GM18858 (cell line): ENCODE results near the gene EZH2.

Experiments
- ATAC-seq: cut with Tn5 transposase; IDR thresholded peaks from one replicate; pipeline ENCODE4 v1.9.1; 2021; ENCODE audit not compliant: unreplicated experiment

The EZH2 gene

DNA sequence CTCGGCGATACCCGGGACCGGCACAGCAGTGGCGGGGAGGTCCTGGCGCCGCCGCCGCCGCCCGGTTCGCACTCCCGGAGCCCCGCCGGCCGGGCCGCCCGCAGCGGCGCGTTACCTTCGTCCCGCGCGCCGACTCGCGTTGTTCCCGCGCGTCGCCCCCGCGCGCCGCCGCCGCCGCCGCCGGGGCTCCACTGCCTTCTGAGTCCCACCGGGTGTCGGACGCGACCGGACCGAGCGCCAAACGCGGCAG lies at the start of gene EZH2:
Gene EZH2, minus strand, starts transcription at position 243 of the 250 bp plus-strand sequence. CDS start 36,993 bp downstream, outside the sequence.
- peak; percentile 16 for ATAC-seq

DNA sequence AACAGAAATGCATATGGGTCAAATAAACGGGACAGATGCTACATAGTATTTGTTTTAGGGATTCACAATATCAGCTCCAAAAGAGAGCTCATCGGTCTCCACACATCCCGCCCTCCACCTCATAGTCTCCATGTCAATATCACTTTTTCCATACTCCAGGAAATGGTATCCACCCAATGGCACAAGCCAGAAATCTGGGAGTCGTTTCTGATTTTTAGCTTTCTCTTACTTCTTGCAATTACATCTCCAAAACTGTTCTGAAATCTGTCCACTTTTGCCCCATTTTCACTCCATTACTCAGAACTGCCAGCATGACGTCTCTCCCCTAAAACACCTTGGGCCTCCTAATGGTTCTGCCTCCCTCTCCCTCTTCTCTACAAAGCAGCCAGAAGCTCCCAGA lies 47.4 kb upstream of the EZH2 start:
- ATAC-seq: no peak

DNA sequence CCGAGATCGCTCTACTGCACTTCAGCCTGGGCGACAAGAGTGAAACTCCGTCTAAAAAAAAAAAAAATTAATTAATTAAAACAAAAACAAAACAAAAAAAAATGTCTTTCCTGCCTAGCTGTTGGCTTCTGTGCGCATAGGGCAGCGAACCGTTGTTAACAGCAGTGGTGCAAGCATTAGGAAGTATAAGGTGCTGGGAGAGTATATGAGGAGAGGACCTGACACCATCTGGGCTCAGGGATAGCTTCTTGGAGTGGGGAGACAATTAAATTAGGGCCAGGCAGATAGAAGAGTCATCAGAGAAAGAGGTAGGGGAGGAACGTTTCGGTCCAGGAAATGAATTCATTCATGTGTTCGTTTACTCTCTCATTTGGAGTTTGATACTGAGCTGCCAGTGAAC lies 46.2 kb upstream of the EZH2 start:
- ATAC-seq: no peak

DNA sequence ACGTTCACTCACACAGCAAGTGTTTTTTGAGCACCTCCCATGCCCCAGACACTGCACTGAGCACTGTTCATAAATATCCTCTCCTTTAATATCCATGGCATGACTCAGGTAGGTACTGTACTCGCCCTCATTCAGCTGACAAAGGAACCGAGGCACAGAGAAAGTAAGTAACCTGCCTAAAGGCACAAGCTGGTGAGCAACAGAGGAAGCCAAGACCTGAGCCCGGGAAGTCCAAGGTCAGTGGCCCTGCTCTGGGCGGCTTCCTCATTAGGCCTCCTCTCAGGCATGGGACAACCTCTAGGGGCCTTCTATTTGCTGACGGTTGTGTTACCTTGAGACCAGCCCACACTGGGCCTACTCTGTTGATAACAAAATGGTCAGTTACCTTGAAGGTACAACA lies 45.1 kb upstream of the EZH2 start:
- ATAC-seq: no peak

DNA sequence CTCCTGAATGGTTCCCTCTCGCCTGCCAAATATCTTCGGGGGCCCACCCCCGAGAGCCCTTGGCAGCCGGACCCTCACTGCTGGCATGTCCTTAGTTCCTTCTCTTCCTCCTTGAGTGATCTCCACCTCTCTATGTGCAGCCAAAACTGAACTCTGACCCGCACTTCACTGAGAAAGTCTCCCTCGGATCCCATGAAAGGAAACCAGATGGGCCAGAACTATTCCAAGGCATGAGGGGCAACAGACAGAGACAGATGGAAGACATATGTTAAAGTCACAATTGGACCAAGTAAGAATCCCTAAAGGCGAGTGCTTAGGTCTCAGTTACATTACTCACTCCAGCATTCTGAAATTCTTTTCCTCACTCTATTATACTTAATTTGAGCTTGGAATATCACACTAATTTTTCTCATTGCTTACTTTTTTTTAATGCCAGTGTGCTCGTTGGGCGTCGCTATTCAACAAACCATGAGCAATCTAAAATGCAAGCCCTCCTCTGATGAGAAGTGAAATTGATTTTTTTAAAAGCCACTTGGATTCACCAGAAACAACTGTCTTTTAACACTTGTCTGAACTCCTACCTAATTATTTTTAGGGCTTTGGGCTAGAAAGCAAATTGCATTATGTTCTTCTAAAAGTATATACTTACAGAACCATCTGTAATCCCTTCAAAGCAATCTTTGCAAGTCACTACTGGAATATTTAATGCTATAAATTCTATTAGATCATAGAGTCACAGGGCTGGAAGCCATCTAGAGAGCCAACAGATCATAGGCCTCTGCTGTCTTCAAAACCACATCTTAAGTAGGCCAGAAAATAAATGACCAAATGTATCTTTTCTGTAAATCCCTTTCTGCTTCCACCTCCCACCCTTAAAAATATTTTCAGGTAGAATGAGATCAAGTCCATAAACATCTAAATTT lies 43.3 kb upstream of the EZH2 start:
- no peak for ATAC-seq

DNA sequence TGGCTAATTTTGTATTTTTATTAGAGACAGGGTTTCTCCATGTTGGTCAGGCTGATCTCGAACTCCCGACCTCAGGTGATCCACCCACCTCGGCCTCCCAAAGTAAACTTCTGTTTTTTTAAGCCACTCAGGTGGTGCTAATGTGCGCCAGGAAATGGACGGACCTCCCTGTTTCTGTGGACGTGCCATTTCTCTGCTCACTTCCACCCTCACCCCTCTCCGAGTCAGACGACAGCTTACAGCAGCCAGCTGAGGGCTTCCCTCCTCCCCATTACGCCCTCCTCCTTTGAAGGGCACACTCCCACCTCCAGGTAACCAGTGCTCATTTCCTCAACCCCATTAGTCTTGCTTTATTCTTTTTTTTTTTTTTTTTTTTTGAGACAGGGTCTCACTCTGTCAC lies 41.7 kb upstream of the EZH2 start:
- ATAC-seq: no peak

DNA sequence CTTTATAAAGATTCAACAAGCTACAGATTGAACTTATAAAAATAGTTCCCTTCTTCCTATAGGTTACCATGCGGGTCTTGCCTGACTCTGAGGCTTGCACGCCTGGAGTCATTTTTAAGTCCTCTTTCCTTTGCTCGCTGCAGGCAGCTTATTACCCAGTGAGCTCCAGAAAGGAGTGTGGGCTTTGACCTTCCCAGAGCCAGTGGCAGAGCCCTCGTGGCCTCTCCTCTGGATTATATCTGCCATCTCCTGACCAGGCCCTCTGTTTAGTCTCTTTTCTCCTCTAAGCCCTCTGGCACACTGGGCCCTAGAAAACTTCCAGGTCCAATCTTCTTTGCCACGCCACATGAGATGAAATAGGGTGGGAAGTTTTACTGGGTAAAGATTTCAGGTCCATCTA lies 39.9 kb upstream of the EZH2 start:
- no peak for ATAC-seq

DNA sequence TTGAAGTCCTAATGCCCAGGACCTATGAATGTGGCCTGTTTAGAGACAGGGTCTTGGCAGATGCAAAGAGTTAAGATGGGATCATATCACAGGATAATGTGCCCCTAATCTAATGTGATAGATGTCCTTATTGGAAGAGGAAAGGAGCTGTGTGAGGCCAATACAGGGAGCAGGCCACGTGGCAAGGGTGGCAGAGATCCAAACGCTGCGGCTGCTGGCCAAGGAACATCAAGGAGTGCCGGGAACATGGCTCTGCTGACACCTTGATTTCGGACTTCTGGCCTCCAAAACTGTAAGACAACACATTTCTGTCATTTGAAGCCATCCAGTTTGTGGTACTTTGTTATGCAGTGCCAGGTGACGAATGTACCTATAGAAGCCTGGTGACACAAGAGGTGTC lies 37.7 kb upstream of the EZH2 start:
- ATAC-seq: no peak

DNA sequence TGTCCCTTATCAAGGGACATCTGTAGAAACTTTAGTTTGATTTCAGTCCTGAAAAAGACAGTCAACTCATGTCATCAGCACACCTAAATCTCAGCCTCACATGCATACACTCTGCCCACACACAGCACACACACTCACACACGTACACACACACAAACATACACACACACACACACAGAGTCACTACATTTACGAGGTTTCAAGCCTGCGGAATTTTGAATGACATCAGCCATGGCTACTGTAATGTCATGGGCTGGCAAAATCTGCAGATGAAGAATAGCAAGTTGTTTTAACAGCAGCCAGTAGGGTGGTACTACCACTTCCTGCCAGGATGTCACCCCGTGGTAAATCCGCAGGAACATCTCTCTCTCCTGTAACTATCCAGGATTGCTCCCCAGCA lies 37.1 kb upstream of the EZH2 start:
- ATAC-seq: no peak

DNA sequence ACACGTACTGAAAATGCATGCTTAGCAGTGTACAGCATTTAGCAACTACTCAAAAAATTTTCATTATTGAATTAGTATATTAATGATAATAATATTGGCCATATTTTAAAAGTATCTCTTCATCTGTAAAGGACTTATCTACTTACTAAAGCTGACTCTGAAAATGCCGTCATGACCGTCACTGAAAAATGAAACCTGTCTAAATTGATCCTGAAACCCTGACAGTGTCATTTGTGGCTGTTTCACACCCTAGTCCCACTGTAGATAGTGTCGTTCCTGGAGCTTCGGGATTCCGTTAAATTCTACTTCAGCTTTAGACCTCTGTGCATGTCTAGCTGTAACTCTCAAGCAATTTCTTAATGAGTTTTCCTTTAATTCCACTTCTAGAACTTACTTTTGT lies 35.8 kb upstream of the EZH2 start:
- peak; percentile 50 for ATAC-seq

DNA sequence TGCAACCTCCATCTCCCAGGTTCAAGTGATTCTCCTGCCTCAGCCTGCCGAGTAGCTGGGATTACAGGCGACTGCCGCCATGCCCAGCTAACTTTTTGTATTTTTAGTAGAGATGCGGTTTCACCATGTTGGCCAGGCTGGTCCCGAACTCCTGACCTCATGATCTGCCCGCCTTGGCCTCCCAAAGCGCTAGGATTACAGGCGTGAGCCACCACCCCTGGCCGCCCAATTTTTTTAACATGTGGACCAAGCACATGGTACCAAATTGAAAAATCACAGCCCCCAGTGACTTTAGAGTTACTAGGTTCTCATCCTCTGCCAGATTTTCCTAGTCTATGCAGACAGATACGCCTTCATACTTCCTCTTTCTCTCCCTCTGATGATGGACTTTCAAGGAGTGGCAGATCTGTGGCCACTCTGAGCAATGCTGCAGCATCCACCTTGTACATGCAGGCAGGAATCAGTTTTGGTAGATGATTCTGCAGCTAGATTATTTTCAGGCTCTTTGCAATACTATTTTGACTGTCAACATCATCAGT lies 34.0 kb upstream of the EZH2 start:
- no peak for ATAC-seq

DNA sequence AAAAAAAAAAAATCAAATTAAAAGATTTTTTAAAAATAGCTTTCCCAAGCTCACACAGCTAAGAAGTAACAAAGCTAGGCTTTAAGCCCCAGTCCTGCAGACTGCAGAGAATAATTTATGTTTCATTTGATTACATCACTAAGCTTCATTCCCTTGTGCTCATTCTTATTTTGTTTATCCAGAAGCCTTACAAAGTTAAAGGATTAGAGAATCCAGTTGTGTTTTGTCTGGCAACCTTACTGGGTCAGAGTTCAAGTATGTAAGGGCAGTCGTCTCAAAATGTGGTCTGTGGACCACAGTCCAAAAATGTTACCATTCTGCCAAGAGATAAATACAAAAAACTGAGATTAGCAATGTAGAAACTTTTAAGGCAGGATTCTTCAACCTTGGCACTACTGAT lies 32.1 kb upstream of the EZH2 start:
- no peak for ATAC-seq

DNA sequence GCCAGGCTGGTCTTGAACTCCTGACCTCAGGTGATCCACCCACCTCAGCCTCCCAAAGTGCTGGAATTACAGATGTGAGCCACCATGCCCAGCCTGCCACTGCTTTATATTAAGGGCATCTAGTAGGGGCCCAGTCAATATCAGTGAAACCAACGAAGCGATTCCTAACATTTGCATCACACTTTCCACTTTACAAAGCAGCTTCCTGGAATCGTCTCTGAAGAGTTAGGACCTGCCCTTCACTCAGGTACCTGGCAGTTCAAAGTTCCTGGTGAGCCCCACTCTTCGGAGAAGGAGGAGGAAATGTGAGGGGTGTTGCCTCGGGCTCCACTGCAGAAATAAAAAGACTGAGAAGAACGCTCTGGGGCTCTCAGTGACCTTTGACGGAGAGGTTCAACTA lies 31.1 kb upstream of the EZH2 start:
- no peak for ATAC-seq

DNA sequence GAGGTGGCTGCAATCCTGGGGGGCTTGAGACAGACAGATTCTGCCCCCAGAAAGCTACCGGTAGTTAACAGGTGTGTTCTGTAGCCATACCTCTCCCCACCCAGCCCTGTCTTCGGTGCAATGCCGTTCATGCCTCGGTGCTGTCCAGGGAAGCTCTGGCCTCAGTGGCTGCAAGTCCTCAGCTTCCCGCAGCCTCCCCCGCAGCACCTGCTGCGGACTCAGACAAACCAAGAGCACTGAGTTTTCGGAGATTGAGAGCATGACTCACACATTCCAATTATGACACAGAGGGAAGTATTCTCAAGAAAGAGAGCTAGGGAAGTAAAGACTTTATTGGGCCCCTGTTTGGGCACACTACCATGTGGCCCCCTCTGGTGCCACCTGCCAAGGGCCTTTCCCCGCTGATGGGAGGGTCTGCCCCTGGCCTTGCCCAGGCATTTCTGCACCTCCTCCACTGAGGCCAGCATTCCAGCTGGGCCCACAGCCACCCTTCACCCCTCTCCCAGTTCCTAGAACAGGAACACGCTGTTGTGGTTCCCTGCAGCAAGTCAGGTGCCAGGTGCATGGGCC lies 30.2 kb upstream of the EZH2 start:
- ATAC-seq: peak; percentile 51

DNA sequence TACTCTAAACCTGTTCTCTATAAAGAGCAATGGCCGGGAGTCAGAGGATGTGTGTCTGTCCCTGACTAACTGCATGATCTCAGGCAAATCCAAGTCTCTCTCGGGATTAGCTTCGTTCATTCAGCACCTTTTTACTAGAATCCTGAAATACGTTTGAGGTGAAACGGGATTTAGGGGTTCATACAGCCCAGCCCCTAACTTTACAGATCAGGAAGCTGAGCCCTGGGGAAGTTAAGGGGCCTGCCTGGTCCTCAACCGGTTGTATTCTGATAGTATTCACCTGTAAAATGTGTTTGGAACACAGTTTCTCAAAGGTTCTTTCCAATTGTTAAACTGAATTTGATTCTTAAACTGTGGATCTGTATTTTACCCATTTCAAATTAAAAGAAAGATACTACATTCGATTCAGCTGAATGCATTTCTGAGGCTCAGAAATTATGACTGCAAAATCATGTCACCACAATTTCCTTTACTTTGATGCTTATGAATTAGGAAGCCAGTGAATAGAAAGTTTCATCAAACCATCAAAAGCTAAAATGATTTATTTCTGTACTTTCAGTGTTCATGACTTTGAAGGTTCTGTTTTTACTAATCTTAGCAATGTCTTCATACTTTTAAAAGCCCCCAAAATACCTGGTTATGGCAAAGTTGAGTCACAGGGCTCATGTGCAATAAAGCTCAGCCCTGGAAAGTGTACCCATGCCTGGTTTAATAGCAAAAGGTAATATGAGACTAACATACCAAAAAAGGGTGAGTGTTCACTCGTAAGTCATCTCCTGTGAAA lies 28.9 kb upstream of the EZH2 start:
- peak; percentile 62 for ATAC-seq

DNA sequence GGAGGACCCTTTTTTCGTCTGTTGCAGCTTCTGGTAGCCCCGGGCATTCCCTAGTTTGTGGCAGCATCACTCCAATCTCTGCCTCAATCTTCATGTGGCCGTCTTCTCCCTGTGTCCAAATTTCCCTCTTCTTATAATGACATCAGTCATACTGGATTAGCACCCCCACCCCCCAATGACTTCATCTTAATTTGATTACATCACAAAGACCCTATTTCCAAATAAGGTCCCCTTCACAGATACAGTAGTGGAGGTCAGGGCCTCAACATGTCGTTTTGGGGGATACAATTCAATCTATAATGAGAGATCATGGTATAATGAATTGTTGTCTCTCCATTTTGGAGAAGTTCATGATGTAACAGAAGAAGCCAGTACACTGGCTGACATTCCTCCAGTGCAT lies 28.1 kb upstream of the EZH2 start:
- ATAC-seq: no peak

DNA sequence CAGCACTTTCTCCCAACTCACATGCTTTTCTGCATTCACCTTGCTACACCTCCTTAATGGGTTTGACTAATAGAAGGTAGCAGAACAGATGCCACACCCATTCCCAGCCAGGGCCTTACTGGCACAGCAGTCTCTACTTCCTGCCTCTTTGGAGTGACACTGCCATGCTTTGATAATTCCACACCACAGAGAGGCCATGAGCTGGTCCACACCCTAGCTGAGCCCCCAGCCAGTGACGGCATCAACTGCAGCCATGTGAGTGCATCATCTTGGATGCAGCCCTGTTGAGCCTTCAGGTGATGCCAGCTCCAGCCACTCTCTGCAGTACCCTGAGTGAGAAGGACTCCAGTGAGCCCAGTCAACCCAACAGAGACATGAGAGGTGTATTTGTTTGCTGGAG lies 27.5 kb upstream of the EZH2 start:
- no peak for ATAC-seq

DNA sequence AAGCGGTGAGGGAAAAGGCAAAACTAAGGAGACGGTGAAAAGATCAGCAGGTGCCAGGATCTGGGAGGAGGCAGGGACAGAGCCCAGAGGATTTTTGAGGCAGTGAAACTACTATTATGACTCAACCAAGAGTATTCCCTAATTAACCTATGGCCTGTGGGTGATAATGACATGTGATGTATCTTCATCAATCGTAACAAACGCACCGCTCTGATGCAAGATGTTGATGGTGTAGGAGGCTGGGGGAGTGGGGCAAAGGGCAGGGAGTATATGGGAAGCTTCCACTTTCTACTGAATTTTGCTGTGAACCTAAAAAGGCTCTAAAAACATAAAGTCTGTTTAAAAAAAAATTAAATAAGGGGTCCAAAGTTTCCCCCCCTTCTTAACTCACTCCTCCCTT lies 25.5 kb upstream of the EZH2 start:
- no peak for ATAC-seq

DNA sequence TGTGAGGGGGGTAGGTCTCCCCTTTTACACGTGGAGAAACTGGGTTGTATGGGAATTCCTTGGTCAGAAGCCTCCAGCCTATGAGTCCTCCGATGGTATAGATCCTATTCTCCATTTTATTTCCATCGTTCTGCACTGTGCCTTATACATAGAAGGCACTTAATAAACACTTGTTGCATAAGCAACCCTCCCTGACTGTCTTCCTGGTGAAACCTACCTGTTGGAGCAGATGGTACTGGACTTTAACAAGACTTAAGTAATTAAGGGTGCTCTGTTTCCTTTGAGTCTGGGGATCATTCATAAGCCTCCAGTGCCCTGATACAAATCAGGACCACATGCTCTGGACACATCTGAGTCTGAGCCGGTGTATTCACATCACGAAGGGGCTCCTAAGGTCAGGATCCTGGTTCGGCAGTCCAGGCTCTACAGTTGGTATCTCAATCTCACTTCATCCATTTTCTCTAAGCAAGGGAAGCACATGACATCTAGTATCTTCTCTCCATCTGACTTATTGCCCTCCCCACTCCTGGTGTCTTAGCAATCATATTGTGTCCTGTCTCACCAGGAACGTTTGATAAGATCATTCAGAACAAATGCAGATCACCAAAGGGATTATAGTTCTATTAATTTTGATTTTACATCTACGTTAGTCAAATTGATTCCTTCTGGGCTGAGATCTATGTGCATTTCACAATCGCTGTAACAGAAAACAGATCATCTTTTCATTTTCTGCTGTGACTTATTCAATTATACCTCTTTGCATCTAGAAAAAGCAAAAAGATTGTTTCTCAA lies 22.8 kb upstream of the EZH2 start:
- no peak for ATAC-seq

DNA sequence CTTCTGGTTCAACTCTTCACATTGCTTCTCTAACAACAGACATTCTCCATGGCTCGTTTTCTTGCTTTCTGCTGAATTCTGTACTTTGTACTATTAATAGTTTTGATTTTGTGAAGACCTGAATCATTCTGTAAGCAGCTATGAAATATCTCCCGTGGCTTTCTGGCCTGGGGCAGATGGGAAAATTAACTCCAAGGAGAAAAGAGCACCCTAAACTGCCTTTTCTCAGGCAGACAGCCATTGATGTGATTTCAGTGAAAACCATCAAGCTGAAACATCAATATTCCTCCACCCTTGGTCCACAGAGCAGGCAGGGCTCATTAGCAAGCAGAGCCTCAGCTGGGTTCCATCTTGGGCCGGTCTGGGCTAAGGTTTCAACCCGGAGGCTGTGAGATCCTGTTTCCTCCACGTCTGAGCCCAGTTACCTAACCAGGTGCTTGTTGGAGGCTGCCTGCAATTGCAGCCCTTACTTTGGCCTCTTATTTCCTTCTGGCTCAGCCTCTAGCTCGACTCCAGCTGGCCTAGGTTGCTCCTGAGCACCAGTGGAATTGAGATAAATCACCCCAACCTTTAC lies 21.1 kb upstream of the EZH2 start:
- no peak for ATAC-seq

DNA sequence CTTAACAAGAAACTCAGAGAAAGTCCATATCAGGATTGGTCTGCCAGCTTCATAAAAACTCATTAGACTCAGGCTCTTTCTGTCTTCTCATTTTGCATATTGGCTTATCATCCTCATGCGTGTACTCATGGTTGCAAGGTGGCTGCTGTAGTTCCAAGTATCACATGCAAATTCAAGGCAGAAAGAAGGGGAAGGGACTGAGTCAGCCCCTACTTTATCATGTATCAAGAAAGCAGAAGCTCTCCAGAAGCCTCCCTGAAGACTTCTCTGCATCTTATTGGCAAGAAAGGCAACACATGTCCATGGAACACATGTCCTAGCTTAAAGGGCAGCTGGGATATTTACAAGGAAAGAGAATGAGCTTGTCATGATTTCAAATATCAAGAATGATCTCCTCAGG lies 19.4 kb upstream of the EZH2 start:
- ATAC-seq: no peak
